MG63 (cell line): ENCODE results near the gene PLCH1. TPM values are rescaled to one million over a fixed set of nuclear protein-coding genes. Genes with fewer than 3 reads are reported as not detected.

Experiments
- DNase-seq: peaks from one replicate; pipeline ENCODE4 v3.0.0-alpha.2; 2020
- H3K27me3 ChIP-seq: fragments of 250-450 bp; sonication (Bioruptor Pico); 2 replicates; pipeline ENCODE4 v1.5.1; 2020; ENCODE audit warnings: mild to moderate bottlenecking, moderate library complexity
- H3K36me3 ChIP-seq: fragments of 250-450 bp; sonication (Bioruptor Pico); 2 replicates; pipeline ENCODE4 v1.5.1; 2020; ENCODE audit warnings: mild to moderate bottlenecking, moderate library complexity
- H3K4me3 ChIP-seq: fragments of 250-450 bp; sonication (Bioruptor Pico); 2 replicates; pipeline ENCODE4 v1.5.1; 2020; ENCODE audit warnings: mild to moderate bottlenecking, moderate library complexity
- H3K9me3 ChIP-seq: fragments of 250-450 bp; sonication (Bioruptor Pico); 2 replicates; pipeline ENCODE4 v1.5.1; 2020; ENCODE audit warnings: mild to moderate bottlenecking, moderate library complexity
- total RNA-seq: library from RNA; depleted of rRNA; stranded (reverse); fragments of >200 nt; shearing (Covaris generic); gene quantifications from 2 replicates; pipeline ENCODE4 v1.2.3, GENCODE V29; 2014; ENCODE audit warnings: low replicate concordance

The PLCH1 gene
- total RNA-seq, 1 experiment from 2014 or later = not detected

GRCh38 chr3:155449613-155450267 is 295.1 kb downstream of the PLCH1 start:
- Histone ChIP-seq H3K4me3 (no peak overlapping the region), H3K36me3 (no peaks in the 10 kb centered on the region), H3K9me3 (no peaks in the 10 kb centered on the region), H3K27me3 (no peaks in the 10 kb centered on the region)
- no peak for DNase-seq

GRCh38 chr3:155448531-155448930 is 296.3 kb downstream of the PLCH1 start:
- no peak for DNase-seq
- Histone ChIP-seq H3K4me3 (no peak overlapping the region), H3K27me3 (no peaks in the 10 kb centered on the region), H3K9me3 (no peaks in the 10 kb centered on the region), H3K36me3 (no peaks in the 10 kb centered on the region)

- Histone ChIP-seq H3K36me3 (no peaks in the 10 kb centered on the region), H3K27me3 (no peaks in the 10 kb centered on the region), H3K9me3 (no peaks in the 10 kb centered on the region), H3K4me3 (no peak overlapping the region)
- no peak for DNase-seq
Measured at GRCh38 chr3:155446366-155446765, 298.5 kb downstream of the PLCH1 start.

GRCh38 chr3:155444771-155445170 is 300.1 kb downstream of the PLCH1 start:
- H3K9me3 ChIP-seq = no peaks in the 10 kb centered on the region
- no peaks in the 10 kb centered on the region for H3K27me3 ChIP-seq
- DNase-seq = no peak
- no peaks in the 10 kb centered on the region for H3K36me3 ChIP-seq
- H3K4me3 ChIP-seq = no peak overlapping the region

- no peak for DNase-seq
- Histone ChIP-seq H3K36me3 (no peaks in the 10 kb centered on the region), H3K4me3 (no peak overlapping the region), H3K27me3 (no peaks in the 10 kb centered on the region), H3K9me3 (no peaks in the 10 kb centered on the region)
Measured at GRCh38 chr3:155443815-155444214, 301.1 kb downstream of the PLCH1 start.

GRCh38 chr3:155442072-155442471 is 302.8 kb downstream of the PLCH1 start:
- Histone ChIP-seq H3K9me3 (no peaks in the 10 kb centered on the region), H3K4me3 (no peak overlapping the region), H3K27me3 (no peaks in the 10 kb centered on the region), H3K36me3 (no peaks in the 10 kb centered on the region)
- DNase-seq = no peak

- Histone ChIP-seq H3K27me3 (no peaks in the 10 kb centered on the region), H3K36me3 (no peaks in the 10 kb centered on the region), H3K4me3 (no peak overlapping the region), H3K9me3 (no peaks in the 10 kb centered on the region)
- no peak for DNase-seq
Measured at GRCh38 chr3:155441506-155441905, 303.4 kb downstream of the PLCH1 start.

- no peaks in the 10 kb centered on the region for H3K36me3 ChIP-seq
- no peaks in the 10 kb centered on the region for H3K27me3 ChIP-seq
- no peak overlapping the region for H3K4me3 ChIP-seq
- DNase-seq = no peak
- H3K9me3 ChIP-seq = no peaks in the 10 kb centered on the region
Measured at GRCh38 chr3:155441026-155441425, 303.8 kb downstream of the PLCH1 start.

GRCh38 chr3:155435821-155436220 is 309.1 kb downstream of the PLCH1 start:
- H3K36me3 ChIP-seq = no peaks in the 10 kb centered on the region
- H3K9me3 ChIP-seq = no peaks in the 10 kb centered on the region
- no peaks in the 10 kb centered on the region for H3K27me3 ChIP-seq
- DNase-seq = no peak
- H3K4me3 ChIP-seq = no peak overlapping the region

GRCh38 chr3:155431856-155432570 is 312.9 kb downstream of the PLCH1 start:
- DNase-seq = no peak
- Histone ChIP-seq H3K36me3 (no peaks in the 10 kb centered on the region), H3K27me3 (no peaks in the 10 kb centered on the region), H3K4me3 (no peak overlapping the region), H3K9me3 (peaks cover 15% of the 10 kb centered on the region)

GRCh38 chr3:155428563-155428962 is 316.3 kb downstream of the PLCH1 start:
- Histone ChIP-seq H3K36me3 (no peaks in the 10 kb centered on the region), H3K4me3 (no peak overlapping the region), H3K27me3 (no peaks in the 10 kb centered on the region), H3K9me3 (peaks cover 17% of the 10 kb centered on the region)
- peak; percentile 51 for DNase-seq

- H3K9me3 ChIP-seq = peaks cover 17% of the 10 kb centered on the region
- DNase-seq = no peak
- H3K27me3 ChIP-seq = no peaks in the 10 kb centered on the region
- no peak overlapping the region for H3K4me3 ChIP-seq
- H3K36me3 ChIP-seq = no peaks in the 10 kb centered on the region
Measured at GRCh38 chr3:155426524-155427230, 318.2 kb downstream of the PLCH1 start.

- Histone ChIP-seq H3K4me3 (no peak overlapping the region), H3K27me3 (no peaks in the 10 kb centered on the region), H3K9me3 (peaks cover 17% of the 10 kb centered on the region), H3K36me3 (no peaks in the 10 kb centered on the region)
- no peak for DNase-seq
Measured at GRCh38 chr3:155425396-155425795, 319.5 kb downstream of the PLCH1 start.

GRCh38 chr3:155424323-155424710 is 320.6 kb downstream of the PLCH1 start:
- DNase-seq = no peak
- Histone ChIP-seq H3K9me3 (peaks cover 13% of the 10 kb centered on the region), H3K27me3 (no peaks in the 10 kb centered on the region), H3K36me3 (no peaks in the 10 kb centered on the region), H3K4me3 (no peak overlapping the region)

GRCh38 chr3:155423526-155424322 is 321.1 kb downstream of the PLCH1 start:
- H3K36me3 ChIP-seq = no peaks in the 10 kb centered on the region
- no peak for DNase-seq
- H3K9me3 ChIP-seq = peaks cover 7% of the 10 kb centered on the region
- no peaks in the 10 kb centered on the region for H3K27me3 ChIP-seq
- no peak overlapping the region for H3K4me3 ChIP-seq

- no peak for DNase-seq
- no peaks in the 10 kb centered on the region for H3K36me3 ChIP-seq
- H3K27me3 ChIP-seq = no peaks in the 10 kb centered on the region
- H3K4me3 ChIP-seq = no peak overlapping the region
- peaks cover 5% of the 10 kb centered on the region for H3K9me3 ChIP-seq
Measured at GRCh38 chr3:155420881-155421486, 323.9 kb downstream of the PLCH1 start.
